HG02642 (cell line): Measurements from ENCODE around the gene KAZN.

ENCODE experiments used
- ATAC-seq: cut with Tn5 transposase; IDR thresholded peaks from one replicate; pipeline ENCODE4 v1.9.1; 2021; ENCODE audit warnings: mild to moderate bottlenecking; ENCODE audit not compliant: unreplicated experiment, poor library complexity

KAZN gene

GRCh38 chr1:14810595-14811361, 212.3 kb downstream of the KAZN start:
- no peak for ATAC-seq

- no peak for ATAC-seq
Measured at GRCh38 chr1:14811573-14811972, 213.1 kb downstream of the KAZN start.

DNA sequence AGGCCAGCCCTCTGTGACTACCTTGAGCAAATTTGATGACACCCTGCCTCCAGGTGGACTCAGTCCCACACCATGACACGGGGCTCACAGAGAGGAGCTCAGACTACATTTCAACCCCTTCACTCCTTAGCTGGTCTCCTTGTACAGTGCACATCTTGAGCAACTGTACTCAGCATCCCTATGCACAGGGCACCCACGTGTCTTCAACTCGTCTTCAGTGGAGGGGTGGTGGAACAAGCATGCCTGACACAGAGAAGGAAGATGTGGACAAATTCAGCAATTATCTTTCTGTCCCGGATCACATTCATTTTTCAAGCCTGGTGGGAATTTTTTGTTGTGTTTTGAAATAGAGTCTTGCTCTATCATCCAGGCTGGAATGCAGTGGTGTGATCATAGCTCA, 213.7 kb downstream of the KAZN start:
- no peak for ATAC-seq

GRCh38 chr1:14815175-14815877, 216.8 kb downstream of the KAZN start:
- ATAC-seq: no peak

DNA sequence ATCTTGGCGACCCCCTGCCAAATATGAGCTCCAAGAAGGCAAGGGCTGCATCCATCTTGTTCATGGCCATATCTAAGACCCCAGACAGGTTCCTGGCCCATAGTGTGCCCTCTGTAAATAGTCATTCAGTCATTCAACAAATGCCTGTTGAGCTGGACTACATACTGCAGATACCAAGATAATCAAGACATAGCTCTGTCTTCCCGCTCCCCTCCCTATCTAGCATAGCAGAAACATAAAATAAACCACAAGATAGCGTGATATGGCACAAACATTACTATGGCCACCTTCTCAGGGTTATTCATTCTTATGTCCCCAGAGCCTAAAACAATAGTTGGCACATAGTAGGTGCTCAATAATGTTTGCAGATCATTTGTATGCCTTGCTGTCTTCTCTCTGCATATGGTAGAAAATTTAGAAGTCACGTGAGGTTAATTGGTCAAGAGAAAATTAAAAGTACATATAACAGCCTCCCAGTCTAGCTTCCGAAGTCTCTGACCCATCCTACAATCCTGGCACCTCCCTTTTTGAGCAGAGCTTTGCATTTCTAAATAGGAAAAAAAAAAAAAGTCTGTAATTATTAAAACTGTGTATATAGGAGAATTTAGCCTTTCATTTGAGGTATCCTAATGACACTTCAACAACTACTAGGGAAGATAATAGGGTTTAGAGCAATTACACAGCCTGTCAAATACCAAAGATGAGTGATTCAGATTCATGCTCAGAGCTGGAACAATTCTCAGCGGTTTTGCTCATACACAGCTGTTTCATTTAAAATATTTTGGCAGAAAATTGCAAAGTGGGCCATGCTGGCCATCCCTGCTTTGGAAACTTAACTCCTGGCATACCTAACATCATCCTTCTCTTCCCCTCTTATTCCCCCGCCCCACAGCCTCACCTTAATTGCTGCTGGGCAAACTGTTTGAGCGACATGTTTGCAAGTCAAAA, 219.0 kb downstream of the KAZN start:
- ATAC-seq: no peak

- no peak for ATAC-seq
Measured at GRCh38 chr1:14820295-14821085, 222.0 kb downstream of the KAZN start.

GRCh38 chr1:14822493-14822892, 224.0 kb downstream of the KAZN start:
- ATAC-seq: no peak

DNA sequence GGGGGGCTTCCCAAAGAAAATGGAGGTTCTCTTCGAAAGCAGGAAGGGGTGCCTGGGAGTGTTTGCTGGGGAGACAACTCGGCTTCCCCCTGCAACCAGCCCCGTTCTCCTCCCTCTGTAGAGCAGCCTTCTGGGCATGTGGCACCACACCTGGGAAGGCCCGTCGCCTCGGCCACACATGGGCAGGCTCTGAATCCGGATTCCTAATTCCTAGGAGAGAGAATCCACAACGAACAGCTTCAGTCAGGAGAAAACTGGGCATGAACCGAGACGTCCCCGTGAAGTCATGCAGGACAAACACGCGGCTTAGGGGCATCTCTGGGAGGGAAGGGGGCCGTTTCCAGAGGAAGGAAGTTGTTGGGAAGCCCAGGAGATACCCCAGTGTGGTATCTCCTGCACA, 224.5 kb downstream of the KAZN start:
- ATAC-seq: no peak

GRCh38 chr1:14824314-14824915, 225.9 kb downstream of the KAZN start:
- no peak for ATAC-seq

GRCh38 chr1:14825396-14825795, 226.9 kb downstream of the KAZN start:
- ATAC-seq: no peak

DNA sequence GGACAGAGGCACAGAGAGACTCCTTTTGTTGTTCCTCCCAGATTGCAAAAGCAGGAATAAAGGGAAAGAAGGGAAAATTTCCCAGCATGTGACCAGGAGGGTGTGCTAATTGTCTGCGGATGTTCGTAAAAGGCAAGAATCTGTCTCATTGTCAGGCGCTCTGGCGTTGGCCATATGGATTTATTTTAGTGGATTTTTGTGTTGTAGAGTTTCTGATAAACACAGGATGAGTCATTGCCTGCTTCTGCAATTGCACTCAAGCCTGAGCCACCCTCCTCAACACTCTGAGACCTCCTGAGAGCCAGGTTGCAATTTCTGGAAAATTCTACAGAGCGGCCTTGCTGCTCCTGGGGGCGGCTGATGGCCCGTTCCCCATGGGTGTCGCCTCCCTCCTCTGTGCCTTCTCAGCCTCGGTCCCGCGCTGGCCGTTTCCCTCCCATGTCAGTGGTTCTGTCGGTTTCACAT, 227.7 kb downstream of the KAZN start:
- no peak for ATAC-seq

DNA sequence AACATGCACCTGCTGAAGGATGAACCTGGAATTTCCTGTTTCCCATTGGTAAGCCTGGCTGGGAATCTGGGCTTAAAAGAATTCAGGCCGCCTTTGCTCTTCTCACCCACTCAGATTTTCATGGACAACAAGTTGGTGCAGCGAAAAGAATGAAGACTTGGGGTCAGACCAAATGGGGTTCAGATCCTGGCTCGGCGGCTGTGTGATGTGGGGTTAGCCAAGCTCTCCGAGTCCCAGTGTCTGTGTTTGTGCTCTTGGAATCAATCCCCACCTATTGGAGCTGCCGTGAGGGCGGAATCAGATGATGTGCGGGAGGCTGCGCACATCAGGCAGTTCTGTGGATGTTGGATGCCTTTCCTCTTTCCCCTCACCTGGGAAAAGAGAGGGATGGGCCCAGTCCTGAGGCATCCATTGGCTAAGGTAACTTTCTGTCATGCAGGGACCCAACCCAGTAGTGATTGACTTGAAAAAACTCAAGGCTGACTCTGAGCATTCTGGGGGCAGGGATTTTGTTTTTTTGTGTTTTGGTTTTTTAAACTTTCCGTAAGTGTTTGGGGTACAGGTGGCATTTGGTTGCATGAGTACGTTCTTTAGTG, 228.3 kb downstream of the KAZN start:
- no peak for ATAC-seq

- no peak for ATAC-seq
Measured at GRCh38 chr1:14827870-14828269, 229.4 kb downstream of the KAZN start.

DNA sequence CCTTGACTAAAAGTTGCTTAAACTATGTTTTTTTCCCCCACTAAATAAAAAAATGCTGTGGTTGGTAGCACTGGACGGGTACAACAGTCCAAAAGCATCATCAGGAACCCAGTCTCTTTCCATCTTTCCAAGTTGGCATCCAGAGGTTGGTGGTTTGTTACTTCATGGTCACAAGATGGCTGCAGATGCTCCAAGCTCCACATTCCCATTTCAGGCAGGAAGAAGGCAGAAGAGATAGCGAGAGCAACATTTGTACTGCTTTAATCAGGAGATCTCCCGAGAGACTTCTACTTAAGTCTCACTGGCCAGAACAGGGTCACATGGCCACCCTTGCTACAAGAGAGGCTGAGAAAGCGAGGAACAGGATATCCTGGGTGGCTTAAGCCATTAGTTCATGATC, 230.2 kb downstream of the KAZN start:
- no peak for ATAC-seq

DNA sequence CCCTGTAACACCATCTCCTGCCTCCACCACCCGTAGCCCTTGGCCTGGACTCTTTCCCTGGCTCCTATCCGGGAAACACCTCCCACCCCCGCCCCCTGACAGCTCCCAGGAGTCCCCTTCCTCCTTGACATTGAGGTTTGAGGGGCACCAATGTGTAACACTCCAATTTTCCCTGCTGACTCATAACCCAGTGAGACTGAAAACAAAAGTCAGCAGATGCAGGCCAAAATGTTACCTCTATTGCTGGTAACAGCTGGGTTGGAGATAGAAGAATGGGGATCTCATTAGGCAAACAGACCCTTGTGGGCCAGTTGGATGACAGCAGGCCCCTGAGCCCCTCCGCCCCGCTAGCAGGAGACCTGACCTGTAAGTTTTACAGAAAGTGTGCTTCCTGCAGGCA, 237.2 kb downstream of the KAZN start:
- ATAC-seq: no peak

- no peak for ATAC-seq
Measured at GRCh38 chr1:14836426-14837140, 238.1 kb downstream of the KAZN start.

DNA sequence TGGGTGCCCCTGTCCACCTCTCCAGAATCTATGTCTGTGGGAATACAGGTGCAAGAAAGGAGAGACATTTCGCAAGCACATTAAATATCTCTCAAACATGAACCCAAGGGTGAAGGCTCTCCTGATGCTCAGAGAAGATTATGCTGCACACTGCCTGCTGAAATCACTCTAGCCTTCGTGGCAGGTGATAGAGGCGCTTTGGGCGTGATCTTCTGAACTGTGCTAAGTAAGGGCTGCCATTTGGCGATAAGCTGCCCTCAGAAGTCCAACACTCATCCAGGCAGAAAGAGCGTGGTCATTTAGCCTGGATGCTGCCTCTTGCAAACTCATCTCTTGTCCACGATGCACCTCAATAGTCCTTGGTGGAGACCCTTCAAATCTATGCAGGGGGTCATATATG, 241.9 kb downstream of the KAZN start:
- no peak for ATAC-seq

DNA sequence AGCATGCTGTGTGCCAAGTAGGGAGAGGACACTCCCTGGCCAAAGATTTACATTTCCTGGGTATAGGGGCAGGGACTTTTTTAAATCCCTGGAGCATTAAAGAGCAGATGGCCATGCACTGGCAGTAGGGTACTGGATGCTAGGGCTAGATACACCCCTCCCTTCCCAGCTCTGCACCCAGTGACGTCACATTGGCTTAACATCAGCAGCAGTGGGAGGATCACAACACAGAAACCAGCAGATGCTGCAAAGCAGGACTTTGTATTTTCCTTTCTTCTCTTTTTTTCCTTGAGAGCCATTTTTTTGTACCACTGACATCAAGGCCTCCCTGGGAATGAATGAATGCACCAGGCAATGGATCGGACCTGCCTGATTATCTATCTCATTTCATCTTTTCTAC, 243.0 kb downstream of the KAZN start:
- ATAC-seq: no peak

DNA sequence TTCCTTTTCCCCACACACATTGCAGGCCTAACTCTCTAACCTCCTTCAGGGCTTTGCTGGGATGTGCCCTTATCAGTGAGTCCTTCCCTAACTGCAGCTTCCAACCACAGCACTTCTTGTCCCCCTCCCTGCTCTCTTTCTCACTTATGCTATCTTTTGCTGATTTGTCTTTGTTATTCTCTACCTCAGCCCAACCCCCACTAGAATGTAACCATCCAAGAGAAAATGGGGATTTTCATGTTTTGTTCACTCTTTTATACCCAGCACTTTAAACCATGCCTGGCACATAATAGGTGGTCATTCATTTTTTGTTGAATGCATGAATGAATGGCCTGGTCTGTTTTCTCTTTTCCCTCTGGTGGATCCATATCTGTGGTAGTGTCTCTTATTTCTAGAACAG, 243.5 kb downstream of the KAZN start:
- ATAC-seq: no peak
